K562 (cell line): ENCODE measurements around the gene ADGRE3. TPM values are rescaled to one million over a fixed set of nuclear protein-coding genes. Genes with fewer than 3 reads are reported as not detected.

Experiments used
- ATF1 ChIP-seq, 2 experiments: fragments of 450-650 bp in 1 of 2; IDR thresholded peaks; 2 replicates each; pipeline ENCODE4 v1.6.1; 2016; ENCODE audit warnings: missing compliant biosample characterization in 1 of 2, missing genetic modification characterization in 1 of 2
- BMI1 ChIP-seq: fragments of 150-350 bp; IDR thresholded peaks from 2 replicates; pipeline ENCODE4 v1.6.1; 2014; ENCODE audit warnings: low read length
- CHD4 ChIP-seq: fragments of 200-600 bp; sonication (generic); IDR thresholded peaks from 3 replicates; pipeline ENCODE4 v1.6.1; 2012; ENCODE audit warnings: low read depth, mild to moderate bottlenecking, mixed read lengths, low read length, inconsistent platforms; ENCODE audit not compliant: insufficient read depth, insufficient replicate concordance, poor library complexity, severe bottlenecking
- CREM ChIP-seq: IDR thresholded peaks from 2 replicates; pipeline ENCODE4 v1.6.1; 2014; ENCODE audit warnings: antibody characterized with exemption, low read depth
- EGR1 ChIP-seq: fragments of 450-650 bp; conservative IDR thresholded peaks from 2 replicates; pipeline ENCODE4 v1.6.1; 2017; ENCODE audit warnings: mild to moderate bottlenecking
- GABPB1 ChIP-seq: sonication (generic); formaldehyde crosslinking; IDR thresholded peaks from 2 replicates; pipeline ENCODE4 v1.8.0; 2022; ENCODE audit warnings: mild to moderate bottlenecking, missing genetic modification reagents
- HDGF ChIP-seq: fragments of 450-650 bp; IDR thresholded peaks from 2 replicates; pipeline ENCODE4 v1.6.1; 2016
- LCOR ChIP-seq: sonication (generic); formaldehyde crosslinking; IDR thresholded peaks from 2 replicates; pipeline ENCODE4 v1.8.0; 2022; ENCODE audit warnings: mild to moderate bottlenecking, missing genetic modification reagents
- PML ChIP-seq: IDR thresholded peaks from 2 replicates; pipeline ENCODE4 v1.6.1; 2012; ENCODE audit warnings: low read length, inconsistent platforms
- POLR2B ChIP-seq: fragments of 450-650 bp; IDR thresholded peaks from 2 replicates; pipeline ENCODE4 v1.6.1; 2018; ENCODE audit warnings: low read depth; ENCODE audit not compliant: partially characterized antibody
- polyA plus RNA-seq, 8 experiments: library from polyadenylated mRNA; depleted of rRNA in 4 of 8; stranded (reverse) in 5 of 8; unstranded in 3 of 8; fragments of >200 nt; fragmentation: Nextera tagmentation in 2 of 8; fragmentation: Illumina TruSeq in 1 of 8; extraction: Ambion mirVana in 2 of 8; extraction: Trizol in 1 of 8; gene quantifications; 2 replicates each; pipeline versions ENCODE4 v1.2.1 to v1.2.3, GENCODE V29; 2011 to 2014; ENCODE audit warnings: inconsistent platforms in 1 of 8, missing spikeins in 1 of 8
- total RNA-seq, 7 experiments: library from RNA; depleted of rRNA in 6 of 7; stranded (reverse); fragments of >200 nt in 6 of 7; fragmentation: Illumina TruSeq in 2 of 7; extraction: Trizol in 2 of 7; gene quantifications; 2 replicates each; pipeline versions ENCODE4 v1.2.1 to v1.2.3, GENCODE V29; 2011 to 2021; ENCODE audit warnings: low replicate concordance in 1 of 7
- TF ChIP-seq, protein P1 (sequence below): fragments of 450-650 bp; formaldehyde crosslinking; IDR thresholded peaks from 2 replicates; pipeline ENCODE4 v1.4.0; 2020; ENCODE audit warnings: mild to moderate bottlenecking, moderate library complexity
- TF ChIP-seq, protein P2 (sequence below): fragments of 450-650 bp; IDR thresholded peaks from 2 replicates; pipeline ENCODE4 v1.6.1; 2016; ENCODE audit warnings: low read depth
- TF ChIP-seq, protein P3 (sequence below): fragments of 200-800 bp; sonication (Bioruptor generic); IDR thresholded peaks from 2 replicates; pipeline ENCODE4 v1.6.1; 2017; ENCODE audit warnings: missing genetic modification characterization, missing compliant biosample characterization

The ADGRE3 gene
- total and polyA plus RNA-seq, 9 of the 15 experiments (the other 6 are each of a cell fraction or from before 2014, with no cell fraction given) = not detected

DNA sequence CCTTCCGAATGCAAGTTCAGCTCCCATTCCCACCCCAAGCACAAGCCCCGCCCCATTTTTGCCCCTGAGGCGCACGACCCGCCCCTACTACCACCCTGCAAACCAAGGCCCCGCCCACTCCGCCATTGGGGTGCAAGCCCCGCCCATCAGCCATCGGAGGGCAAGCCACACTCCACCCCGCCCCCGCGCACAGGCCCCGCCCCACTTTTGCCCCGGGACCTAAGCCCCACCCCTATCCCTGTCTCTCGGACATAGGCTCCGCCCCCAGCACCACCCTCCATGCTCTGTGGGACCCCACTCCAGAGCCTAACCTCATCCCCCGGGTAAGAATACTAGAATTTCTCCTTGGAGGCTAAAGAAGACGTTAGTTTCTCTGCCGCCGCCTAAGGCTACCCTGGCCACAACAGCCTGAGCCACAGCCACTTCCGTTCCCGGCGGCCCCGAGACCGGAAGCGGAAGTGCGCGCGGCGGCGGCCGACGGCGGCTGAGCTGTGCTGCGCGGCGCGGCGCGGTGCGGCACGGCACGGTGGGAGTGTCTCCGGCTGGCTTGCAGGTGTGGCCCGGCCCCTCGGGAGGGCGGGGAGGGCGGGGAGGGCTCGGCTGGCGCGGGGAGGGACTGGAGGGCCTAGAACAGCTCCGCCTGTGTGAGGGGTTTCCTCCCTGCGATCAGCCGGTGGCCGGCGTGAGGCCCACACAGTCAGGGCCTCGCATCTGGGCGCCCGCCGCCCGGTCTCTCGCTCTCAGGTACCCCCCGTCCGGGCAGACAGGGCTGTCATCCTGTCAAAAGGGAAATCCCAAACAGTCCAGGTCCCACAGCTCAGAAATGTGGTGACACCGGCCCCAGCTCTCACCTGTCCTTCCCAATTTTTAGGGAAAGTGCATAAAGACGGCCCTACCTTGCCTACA is 15.2 kb upstream of the ADGRE3 start, which contains the start of gene ZNF333 (continued):
- TF ChIP-seq, protein P1, sequence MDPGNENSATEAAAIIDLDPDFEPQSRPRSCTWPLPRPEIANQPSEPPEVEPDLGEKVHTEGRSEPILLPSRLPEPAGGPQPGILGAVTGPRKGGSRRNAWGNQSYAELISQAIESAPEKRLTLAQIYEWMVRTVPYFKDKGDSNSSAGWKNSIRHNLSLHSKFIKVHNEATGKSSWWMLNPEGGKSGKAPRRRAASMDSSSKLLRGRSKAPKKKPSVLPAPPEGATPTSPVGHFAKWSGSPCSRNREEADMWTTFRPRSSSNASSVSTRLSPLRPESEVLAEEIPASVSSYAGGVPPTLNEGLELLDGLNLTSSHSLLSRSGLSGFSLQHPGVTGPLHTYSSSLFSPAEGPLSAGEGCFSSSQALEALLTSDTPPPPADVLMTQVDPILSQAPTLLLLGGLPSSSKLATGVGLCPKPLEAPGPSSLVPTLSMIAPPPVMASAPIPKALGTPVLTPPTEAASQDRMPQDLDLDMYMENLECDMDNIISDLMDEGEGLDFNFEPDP (CRISPR knock-in tag) = no peak
- 0 out of 2 replicates have a peak, but pooled peaks have one; percentile 41 for TF ChIP-seq LCOR (CRISPR knock-in tag)
- no peak for TF ChIP-seq CHD4
- TF ChIP-seq EGR1 = peak; percentile 61
- TF ChIP-seq BMI1 = no peak
- TF ChIP-seq, protein P2, sequence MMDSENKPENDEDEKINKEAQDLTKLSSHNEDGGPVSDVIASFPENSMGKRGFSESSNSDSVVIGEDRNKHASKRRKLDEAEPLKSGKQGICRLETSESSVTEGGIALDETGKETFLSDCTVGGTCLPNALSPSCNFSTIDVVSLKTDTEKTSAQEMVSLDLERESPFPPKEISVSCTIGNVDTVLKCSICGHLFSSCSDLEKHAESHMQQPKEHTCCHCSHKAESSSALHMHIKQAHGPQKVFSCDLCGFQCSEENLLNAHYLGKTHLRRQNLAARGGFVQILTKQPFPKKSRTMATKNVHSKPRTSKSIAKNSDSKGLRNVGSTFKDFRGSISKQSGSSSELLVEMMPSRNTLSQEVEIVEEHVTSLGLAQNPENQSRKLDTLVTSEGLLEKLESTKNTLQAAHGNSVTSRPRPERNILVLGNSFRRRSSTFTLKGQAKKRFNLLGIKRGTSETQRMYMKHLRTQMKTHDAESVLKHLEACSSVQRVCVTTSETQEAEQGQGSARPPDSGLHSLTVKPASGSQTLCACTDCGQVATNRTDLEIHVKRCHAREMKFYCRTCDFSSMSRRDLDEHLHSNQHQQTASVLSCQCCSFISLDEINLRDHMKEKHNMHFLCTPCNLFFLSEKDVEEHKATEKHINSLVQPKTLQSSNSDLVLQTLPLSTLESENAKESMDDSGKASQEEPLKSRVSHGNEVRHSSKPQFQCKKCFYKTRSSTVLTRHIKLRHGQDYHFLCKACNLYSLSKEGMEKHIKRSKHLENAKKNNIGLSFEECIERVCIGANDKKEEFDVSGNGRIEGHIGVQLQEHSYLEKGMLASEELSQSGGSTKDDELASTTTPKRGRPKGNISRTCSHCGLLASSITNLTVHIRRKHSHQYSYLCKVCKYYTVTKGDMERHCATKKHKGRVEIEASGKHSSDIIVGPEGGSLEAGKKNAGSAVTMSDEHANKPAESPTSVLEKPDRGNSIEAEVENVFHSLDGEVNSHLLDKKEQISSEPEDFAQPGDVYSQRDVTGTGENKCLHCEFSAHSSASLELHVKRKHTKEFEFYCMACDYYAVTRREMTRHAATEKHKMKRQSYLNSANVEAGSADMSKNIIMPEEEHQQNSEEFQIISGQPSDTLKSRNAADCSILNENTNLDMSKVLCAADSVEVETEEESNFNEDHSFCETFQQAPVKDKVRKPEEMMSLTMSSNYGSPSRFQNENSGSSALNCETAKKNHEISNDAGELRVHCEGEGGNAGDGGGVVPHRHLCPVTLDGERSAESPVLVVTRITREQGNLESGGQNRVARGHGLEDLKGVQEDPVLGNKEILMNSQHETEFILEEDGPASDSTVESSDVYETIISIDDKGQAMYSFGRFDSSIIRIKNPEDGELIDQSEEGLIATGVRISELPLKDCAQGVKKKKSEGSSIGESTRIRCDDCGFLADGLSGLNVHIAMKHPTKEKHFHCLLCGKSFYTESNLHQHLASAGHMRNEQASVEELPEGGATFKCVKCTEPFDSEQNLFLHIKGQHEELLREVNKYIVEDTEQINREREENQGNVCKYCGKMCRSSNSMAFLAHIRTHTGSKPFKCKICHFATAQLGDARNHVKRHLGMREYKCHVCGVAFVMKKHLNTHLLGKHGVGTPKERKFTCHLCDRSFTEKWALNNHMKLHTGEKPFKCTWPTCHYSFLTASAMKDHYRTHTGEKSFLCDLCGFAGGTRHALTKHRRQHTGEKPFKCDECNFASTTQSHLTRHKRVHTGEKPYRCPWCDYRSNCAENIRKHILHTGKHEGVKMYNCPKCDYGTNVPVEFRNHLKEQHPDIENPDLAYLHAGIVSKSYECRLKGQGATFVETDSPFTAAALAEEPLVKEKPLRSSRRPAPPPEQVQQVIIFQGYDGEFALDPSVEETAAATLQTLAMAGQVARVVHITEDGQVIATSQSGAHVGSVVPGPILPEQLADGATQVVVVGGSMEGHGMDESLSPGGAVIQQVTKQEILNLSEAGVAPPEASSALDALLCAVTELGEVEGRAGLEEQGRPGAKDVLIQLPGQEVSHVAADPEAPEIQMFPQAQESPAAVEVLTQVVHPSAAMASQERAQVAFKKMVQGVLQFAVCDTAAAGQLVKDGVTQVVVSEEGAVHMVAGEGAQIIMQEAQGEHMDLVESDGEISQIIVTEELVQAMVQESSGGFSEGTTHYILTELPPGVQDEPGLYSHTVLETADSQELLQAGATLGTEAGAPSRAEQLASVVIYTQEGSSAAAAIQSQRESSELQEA = peak; percentile 62; the same call in 1 of the 2 replicates
- TF ChIP-seq GABPB1 = peak; percentile 90
- TF ChIP-seq ATF1 (CRISPR knock-in tag; IDR thresholded peaks at IDR 0.05) = no peak
- TF ChIP-seq ATF1 (tag; IDR thresholded peaks at IDR 0.05) = peak; percentile 57
- peak; percentile 89 for TF ChIP-seq POLR2B
- TF ChIP-seq, protein P3, sequence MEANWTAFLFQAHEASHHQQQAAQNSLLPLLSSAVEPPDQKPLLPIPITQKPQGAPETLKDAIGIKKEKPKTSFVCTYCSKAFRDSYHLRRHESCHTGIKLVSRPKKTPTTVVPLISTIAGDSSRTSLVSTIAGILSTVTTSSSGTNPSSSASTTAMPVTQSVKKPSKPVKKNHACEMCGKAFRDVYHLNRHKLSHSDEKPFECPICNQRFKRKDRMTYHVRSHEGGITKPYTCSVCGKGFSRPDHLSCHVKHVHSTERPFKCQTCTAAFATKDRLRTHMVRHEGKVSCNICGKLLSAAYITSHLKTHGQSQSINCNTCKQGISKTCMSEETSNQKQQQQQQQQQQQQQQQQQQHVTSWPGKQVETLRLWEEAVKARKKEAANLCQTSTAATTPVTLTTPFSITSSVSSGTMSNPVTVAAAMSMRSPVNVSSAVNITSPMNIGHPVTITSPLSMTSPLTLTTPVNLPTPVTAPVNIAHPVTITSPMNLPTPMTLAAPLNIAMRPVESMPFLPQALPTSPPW = peak; percentile 81
- peak; percentile 82 for TF ChIP-seq CREM
- TF ChIP-seq HDGF = no peak
- peak; percentile 80 for TF ChIP-seq PML
